NCI-H69 (cell line): Measurements from ENCODE around the gene PKIB.
"Not testable (repeated sequence)": the region's sequence is repeated elsewhere in the genome, so short reads cannot be mapped to it uniquely, and the experiment has no call there.

Source experiments
- DNase-seq: peaks from one replicate; lab custom pipeline; 2025; lab: John Stamatoyannopoulos, UW

PKIB gene, protein sequence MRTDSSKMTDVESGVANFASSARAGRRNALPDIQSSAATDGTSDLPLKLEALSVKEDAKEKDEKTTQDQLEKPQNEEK

DNA sequence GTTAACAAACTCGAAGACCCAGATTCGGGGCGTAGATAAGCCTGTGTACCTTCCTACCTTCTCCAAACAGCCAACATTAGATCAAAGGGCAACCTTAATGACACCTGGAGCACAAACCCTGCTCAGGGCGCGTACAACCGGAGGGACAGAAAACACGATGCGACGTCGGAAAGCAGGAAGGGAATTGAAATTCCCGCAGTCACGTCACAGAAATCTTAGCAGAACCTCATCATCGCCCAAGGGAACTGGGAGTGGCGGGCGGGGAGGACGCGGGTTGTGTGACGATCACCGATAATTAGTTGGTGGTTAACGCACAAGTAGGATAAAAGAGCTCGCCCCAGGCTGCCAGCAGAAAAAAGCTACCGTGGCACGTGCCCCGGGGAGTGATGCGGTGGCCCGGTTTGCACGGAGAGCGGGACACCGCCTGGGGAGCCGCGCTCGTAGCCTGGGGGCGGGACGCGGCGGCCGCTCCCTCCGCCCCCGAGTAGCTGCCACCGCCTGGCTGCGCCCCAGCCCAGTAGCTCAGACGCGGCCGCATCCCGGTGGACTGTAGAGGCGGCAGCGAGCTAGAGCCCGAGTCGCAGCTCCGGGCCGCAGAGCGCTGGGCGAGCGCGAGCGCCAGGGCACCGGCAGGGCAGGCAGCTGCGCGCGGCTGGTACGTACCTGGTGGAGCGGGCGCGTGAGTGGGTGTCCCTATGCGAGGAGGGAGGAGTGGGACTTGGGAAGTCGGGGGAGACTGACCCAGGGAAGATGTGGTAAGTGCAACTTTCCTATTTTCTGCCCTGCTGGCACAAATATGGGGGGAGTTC is at the start of gene PKIB:
Gene PKIB (plus strand): TSS at position 525 of the 809 bp plus-strand sequence. CDS start 107,390 bp downstream, outside the sequence.
- DNase-seq: peak; percentile 97

DNA sequence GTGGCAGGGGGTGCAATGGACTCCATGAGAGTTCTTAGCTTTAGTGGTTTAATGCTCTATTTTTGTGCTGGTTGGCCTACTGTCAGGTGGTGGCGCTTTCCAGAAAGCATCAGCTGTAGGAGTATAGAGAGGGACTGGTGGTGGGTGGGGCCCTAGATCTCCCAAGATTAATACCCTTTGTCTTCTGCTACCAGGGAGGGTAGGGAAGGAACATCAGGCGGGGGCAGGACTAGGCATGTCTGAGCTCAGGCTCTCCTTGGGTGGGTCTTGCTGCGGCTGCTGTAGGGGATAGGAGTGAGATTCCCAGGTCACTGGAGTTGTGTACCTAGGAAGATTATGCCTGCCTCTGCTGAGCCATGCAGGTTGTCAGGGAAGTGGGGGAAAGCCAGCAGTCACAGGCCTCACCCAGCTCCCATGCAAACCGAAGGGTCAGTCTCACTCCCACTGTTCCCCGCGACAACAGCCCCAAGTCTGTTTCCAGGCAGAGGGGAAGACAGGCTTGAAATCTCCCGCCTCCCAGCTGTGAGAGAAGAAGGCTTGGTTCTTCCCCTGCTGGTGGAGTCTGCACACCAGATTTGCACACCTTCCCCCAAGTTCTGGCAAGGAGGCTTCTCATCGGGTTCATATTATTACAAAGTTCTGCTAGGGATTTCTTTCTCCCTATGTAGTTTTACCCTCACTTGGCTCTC is 46.7 kb upstream of the PKIB start:
- DNase-seq: peak; percentile 24

DNA sequence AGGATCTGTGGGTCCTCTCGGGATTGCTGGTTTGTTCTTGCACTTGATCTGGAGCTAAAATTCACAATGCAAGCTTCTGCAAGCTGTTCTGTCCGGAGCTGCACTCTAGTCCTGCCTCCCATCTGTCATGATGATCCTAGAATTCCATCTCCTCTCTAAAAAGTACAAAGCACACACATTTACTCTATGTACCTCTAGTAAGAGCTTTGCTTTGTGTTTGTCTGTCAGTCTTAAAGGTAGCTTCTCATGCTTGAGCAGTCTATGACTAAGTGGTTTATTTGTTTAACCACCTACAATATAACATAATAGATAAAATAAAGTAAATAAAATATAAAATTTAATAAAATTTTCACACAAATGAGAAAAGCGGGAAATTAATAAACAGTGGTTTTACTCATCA is 46.0 kb upstream of the PKIB start:
- DNase-seq: no peak

DNA sequence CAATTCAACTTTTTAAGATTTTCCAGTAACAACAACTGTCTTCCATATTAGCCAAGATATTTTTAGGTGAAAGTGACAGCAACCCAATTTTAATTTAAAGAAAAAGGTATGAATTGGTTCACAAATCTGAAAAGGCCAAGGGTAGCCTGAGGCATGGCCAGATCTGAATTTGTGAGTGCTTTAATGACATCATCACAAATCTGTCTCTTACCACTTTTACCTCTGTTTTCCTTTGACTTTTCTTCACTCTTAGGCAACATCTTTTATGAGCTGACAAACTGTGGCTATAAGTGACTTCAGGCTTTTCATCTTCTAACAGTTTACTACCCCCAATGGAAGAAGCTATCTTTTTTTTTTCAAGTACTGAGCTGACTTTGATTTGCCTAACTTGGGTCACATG is 44.5 kb upstream of the PKIB start:
- DNase-seq: no peak

DNA sequence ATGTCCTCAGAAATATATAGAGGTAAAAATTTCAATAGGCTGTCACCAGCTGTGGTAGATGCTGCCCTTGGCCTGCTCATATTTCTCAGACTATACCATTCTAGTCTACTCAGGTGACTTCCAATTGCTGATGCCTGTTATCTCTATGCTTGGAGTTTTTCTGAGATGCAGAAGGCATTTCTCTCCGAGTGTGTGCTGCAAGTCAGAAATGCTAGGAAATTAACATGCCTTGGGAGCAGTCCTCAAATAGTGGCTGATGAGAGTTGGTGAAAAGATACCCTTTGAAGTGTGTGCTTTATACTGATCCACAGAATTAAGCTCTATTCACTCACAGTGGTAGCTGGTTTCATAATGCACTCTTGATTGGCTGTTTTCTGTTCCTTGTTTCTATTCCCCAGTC is 43.2 kb upstream of the PKIB start:
- peak; percentile 62 for DNase-seq

DNA sequence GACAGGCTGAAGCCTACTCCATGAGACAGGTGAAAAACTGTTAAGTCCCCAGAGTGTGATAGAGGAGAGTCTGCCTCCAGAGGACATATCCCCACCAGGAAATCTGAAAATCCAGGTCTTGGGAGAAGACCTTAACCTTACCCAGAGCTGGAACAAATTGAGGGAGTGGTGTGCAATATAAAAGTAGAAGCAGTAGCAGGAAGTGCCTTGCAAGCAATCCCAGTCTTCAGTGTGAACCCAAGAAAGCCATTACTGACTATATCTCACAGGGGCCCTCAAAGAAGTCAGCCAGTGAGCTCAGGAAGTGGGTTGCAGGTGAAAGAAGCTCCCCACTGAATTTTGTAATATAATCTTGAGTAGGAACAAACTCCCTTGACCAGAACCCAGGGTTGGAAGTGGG is 41.9 kb upstream of the PKIB start:
- DNase-seq: peak; percentile 56

DNA sequence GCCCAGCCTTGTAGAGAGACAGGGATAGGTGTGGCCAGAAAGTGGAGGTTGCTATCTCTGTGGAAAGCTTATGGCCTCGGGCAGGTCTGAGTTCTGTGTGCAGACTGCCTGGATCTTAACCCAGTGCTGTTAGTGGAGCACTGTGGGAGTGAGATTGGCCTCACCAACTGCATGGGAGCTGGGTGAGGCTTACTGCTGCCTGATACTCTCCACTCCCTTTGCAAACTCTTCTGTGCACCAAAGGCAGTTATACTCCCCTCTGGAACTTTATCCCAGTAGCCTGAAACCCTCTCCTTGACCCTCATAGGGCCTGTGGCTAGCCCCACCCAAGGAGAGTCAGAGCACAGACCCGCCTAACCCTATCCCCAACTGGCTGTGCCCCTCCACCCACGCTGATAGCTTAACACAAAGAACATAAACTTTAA is 41.4 kb upstream of the PKIB start:
- peak; percentile 67 for DNase-seq

DNA sequence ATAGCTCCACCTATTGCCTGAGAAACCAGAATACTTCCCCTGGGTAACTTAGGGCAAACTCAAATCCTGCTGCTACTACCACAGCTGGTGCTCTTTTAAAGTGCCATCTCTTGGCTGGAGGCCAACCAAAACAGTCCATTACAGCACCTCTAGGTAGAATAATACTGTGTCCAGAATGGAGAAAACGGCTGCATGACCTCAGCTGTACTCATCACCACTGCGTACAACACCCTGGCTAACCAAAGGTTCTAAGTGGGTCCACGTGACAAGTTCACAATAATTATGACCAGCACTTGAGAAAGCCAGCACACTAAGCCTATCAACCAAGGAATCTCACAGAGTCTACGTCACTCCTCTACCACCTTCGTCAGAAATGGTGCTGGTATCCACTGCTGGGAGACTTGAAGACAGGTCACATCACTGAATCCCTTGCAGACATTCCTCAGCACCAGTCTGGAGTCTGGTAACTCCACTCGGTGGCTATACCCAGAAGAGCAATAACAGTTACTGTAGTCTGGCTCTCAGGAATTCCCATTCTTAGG is 40.9 kb upstream of the PKIB start:
- peak; percentile 93 for DNase-seq

DNA sequence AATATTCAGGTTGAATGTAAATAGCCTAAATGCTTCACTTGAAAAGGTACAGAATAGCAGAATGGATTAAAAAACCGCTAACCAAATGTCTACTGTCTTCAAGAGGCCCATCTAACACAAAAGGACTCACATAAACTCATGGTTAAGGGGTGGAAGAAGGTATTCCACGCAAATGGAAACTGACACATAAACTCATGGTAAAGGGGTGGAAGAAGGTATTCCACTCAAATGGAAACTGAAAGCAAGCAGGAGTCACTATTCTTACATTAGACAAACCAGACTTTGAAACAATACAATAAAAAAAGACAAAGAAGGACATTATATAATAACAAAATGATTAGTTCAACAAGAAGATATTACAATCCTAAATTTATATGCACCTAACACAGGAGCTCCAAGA is 38.3 kb upstream of the PKIB start:
- DNase-seq: no peak

DNA sequence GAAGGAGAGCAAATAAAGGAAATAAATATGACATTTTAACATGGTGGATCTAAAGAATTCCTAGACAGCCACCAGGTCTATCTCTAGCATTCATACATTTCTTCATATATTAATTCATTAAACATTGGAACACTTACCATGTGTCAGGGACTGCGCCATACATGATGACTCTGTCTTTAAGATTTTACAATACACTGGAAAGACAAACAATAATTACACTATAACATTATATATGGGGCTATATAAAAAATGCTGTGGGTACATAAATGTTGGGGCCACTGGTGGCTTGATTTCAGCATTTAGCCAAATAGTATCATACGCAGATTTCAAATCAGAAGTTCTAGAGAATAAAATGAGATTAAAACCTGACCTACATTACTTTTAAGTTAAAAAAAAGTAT is 33.3 kb upstream of the PKIB start:
- no peak for DNase-seq

DNA sequence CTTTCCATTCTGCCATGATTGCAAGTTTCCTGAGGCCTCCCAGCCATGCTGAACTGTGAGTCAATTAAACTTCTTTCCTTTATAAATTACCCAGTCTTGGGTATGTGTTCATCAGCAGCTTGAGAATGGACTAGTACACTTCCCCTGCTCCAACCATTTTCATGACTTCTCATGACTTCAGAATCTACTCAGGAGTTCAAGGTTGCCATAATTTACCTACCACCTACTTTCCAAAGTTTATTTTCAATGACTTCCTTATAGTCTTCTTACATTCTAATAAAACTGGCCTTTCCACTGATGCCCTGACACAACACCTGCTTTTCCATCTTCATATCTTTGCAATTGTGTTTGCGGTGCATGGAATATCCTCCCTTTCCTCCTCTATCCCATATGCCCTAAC is 31.2 kb upstream of the PKIB start:
- DNase-seq: no peak

DNA sequence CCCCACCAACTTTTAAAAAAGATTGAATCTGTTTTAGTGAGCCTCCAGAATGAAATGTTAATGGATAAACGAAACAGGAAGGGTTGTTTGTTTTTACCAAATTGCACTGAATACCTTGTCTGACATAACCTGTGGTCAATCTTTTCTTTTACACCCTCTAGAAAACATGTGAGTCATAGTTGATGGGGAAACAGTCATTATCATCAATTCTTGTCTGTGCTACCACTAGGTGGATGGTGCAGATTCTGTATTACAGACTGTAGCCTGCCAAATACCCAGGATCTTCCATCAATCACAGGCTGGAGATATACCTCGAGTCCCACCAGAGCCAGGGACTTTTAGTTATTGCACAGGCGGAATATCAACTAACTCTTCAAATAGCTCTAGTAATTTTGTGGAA is 29.5 kb upstream of the PKIB start:
- DNase-seq: peak; percentile 94

DNA sequence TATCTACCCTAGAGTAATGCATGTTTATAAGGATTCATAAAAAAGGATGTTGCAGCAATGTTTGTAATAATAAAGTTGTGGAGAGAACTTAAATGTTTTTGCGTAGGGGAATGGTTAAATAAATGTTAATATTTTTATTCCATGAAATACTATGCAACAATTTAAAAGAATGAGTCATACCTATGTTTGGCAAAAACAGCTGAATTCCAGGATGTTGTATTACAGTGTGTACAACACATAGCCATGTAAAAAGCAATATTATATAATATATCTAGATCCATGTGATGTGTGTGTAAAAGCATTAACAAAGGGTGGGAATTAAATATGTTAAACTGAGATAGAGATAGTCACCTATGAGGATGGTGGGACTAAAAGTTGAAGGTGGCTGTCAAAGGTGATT is 21.1 kb upstream of the PKIB start:
- no peak for DNase-seq

DNA sequence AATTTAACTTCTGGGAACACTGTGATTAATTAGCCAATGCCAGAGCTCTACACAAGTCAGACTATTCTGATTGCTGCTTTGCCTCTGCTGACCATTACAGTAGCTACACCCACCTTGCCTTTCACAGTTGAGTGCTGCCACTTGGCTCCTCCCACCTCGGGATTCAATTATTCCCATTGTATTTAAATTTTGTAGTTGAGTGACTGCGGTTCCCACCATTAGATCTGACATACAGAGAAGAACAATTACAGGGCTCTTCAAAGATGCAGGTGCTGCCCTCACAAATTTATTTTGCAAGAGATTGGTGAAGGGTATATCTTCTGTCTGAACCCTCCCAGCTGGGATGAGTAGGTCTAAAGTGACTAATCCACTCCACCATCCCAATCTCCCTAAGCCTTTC is 11.9 kb upstream of the PKIB start:
- not testable (repeated sequence) for DNase-seq

DNA sequence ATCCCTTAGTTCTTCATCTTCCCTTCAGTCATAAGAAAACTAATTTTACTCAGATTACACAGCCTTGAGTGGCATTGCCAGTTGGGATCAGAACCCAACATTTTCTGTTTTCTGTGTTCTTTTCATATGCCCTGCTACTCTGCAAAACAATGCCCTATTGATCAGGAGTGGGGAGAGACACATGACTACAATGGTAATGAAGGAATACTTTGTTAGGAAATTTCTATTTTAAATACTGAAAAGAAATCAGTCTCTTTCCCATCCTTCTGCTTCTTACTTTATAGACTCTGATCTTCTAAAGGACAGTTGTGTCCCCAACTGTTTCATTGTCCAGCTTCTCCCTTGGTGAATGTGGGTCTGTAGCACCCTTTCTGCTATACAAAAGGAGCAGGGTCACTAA is 5.5 kb upstream of the PKIB start:
- no peak for DNase-seq

DNA sequence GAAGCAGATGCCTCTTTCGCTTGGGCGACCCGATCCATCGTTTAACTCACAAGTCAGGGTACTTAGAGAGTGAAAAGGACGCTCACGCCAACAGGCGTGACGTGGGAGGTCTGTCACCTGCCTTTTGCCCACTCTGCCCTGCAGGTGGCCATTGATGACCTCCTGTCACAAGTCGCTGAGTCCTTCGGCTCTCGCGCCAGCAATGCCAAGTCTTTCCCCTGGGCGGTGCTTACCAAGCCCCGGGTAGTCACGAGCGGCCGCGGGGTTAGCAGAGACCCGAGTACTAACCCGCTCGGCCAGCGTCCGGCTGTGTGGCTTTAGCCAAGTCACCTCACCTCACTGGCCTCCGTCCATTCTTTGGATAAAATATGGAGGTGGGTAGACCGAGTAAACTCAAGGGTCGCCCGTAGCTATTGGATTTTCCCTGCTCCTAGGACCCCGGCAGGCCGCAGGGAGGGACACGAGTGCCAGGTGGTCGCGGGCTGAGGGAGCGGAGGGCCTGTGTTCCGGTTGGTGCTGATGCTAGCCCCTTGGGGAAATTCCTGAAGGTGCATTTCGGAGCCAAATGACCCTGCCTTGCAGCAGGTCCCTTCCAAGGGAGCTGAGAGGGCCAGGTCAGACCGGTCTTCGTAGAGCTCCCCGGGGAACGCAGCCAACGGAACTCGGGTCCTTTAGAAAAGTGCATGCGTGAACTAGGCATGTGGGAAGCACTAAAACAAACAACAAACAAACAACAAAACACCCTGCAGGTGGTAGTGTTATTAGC is 668 bp downstream of the PKIB start:
- peak; percentile 90 for DNase-seq

DNA sequence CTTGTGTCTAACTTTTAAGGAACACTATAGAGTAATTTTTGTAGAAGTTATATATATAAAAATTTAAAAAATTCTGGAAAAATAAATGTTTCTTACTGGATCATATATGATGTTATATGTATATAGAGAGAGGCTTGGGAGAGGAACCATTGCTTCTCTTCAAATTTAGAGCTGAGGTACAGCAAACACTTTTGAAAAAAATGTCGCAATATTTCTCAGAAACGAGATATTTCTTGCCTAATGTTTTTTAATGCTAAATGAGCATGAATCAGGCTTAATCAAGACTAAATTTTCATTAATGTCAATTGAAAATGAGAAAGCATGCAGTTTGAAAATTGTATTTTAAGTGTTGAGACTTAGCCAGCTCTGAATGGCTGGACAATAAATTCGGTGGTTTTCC is 2.6 kb downstream of the PKIB start:
- no peak for DNase-seq

DNA sequence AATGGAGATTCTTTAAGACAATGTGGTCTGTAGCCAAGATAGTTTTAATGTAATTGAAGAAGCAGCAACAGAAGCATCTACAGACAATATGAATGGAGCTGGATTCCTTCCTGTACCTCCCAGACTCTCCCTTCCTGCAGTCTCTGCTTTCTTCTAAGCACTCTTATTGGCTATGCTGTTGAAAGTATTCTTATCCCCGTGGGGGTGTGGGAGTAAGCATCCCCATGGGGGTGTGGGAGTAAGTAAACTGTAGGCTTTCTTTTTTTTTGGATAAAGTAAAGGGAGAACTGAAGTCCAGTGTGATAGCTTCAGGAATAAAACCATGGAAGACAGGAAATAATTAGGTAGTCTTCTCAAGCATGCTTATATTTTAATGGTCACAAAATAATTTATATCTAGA is 4.1 kb downstream of the PKIB start:
- DNase-seq: peak; percentile 64

DNA sequence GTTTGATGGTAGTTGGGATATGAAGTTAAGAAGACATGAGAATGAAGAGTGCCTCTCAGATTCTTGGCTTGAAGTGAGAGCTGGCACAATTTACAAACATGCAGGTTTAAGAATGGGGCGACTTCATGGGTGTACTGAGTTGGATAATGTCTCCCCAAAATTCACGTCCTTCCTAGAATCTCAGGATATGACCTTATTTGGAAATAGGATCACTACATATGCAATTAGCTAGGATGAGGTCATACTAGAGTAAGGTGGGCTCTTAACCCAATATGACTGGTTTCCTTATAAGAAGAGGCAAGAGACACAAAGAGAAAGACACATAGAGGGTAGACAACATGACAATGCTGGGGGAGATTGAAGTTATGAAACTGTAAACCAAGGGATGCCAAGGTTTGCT is 5.2 kb downstream of the PKIB start:
- no peak for DNase-seq

DNA sequence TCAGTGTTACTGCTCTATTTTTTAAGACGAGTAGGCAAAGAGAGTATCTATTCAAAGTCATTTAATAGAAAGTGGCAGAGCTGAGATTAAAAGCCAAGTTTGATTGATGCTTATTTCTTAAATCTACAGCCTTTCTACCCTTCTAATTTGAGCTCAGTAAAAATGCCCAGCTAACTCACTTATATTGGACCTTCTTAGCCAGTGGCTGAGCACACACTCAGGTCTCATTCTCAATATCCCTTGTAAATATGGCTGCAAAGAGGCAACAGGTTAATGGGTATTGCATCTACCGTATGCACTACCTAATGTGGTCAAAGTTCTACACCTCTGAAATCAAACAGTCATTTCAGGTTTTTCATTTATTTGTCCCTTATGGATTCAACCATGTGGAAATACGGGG is 6.7 kb downstream of the PKIB start:
- no peak for DNase-seq

DNA sequence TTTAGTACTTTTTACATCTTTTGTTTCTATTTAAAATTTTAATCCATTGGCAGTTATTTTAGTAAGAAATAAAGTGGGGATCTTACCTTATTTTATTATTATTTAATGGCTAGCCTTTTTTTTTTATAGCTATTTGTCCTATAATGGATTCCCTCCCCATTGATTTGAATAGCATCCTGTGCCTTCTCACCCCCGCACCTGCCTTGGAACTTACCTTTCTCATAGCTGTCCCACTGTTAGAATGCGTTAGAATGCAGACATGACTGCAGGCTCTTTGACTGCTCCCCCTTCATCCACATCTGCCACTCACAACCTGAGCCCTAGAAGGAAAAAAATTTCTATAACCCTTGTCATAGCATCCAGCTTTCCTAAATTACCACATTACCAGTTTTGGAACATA is 9.1 kb downstream of the PKIB start:
- peak; percentile 84 for DNase-seq

DNA sequence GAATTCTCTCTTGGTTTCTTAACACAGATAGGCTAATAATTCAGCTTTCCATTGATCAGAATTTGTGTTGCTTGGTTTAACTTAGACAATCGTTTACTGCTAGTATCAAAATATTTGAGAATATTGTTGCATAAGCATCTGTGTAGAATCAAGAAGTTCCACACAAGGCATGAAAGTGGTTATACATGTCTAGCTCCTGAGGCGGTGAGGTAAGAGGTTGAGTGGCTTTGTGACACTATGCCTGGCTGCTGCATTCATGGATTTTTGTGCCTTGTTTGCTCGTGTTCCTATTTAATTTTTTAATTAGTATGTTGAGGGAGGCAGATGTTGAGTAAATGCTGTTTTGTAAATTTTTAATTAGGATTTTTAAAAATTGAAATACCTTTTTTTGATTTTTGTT is 10.2 kb downstream of the PKIB start:
- DNase-seq: peak; percentile 94
